Activated T-cell treated with anti-CD3 and anti-CD28 coated beads for 4 hours (primary cell): ENCODE data around the gene GCK.
"Not testable (repeated sequence)": the region's sequence is repeated elsewhere in the genome, so short reads cannot be mapped to it uniquely, and the experiment has no call there.

Experiments
- DNase-seq: peaks from one replicate; pipeline ENCODE4 v3.0.0-alpha.2; 2020

Gene GCK

DNA sequence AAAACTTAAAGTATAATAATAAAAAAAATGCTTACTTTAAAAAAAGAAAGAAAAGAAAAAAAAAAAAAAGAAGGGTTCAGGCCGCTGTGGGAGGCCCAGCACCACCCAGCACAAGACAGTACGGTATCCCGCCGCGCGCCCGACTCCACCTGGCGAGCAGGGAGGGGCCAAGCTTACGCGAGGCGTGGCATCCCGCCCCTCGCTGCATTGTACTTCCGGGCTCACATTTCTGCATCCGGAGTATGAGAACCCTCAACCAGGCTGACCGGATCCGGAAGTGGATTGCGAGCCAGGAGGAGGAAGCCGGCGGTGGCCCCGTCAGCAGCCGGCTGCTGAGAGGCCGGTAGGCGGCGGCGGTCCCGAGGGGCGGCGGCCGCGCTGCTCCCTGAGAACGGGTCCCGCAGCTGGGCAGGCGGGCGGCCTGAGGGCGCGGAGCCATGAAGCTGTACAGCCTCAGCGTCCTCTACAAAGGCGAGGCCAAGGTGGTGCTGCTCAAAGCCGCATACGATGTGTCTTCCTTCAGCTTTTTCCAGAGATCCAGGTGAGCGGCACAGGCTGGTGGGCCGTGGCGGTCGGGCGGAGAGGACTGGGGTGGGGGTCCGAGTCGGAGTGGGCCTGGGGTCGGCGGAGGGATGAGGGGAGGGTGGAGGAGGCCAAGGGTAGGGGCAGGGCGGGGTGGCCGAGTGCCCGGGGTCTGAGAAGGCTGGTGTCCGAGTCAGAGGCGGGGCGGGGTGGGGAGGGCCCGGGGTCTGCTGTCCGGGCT is 11.6 kb upstream of the GCK start, which contains the start of gene YKT6:
Gene YKT6 (plus strand): TSS at position 280 of the 763 bp plus-strand sequence. CDS start 158 bp downstream, at position 438.
- DNase-seq = peak; percentile 92

GRCh38 chr7:44200163-44200562 is 10.9 kb upstream of the GCK start:
- not testable (repeated sequence) for DNase-seq

GRCh38 chr7:44197474-44197873 is 8.2 kb upstream of the GCK start:
- DNase-seq = no peak

DNA sequence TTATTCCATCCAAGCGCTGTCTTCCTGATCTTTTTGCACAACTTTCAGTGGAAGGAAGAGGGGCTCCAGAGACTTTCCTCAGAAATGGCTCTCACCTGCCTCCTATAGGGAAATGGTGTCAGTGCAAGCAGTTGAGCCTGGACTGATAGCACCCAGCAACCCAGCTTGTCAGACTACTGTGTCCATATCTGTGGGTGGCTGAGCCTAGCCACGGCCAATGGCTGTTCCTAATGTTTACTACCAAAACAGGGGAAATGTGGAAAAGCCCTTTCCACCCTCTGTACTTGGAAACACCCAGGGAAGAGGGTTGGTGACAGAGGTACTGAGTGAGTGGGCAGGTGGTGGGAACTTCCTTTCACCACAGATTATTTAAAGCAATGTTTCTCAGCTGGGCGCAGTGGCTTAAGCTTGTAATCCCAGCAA is 7.2 kb upstream of the GCK start:
- peak; percentile 18 for DNase-seq

DNA sequence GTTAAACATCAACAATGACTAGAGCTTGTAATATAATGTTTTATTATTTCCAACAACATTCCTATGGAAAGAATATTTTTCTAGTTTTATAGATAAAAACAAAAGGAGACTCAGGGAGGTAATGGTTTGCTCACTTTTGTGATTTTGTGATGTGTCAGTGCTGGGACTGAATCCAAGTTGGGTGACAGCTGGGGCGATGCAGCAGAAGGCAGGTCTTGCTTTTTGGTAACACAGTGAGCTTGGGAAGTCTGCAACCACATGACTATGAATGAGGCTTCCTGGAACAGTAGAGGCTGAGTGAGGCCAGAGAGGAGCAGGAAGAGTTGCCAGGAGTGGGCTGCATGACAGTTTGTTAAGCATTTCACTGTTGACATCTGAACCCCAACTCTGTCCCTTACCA is 6.7 kb upstream of the GCK start:
- no peak for DNase-seq

DNA sequence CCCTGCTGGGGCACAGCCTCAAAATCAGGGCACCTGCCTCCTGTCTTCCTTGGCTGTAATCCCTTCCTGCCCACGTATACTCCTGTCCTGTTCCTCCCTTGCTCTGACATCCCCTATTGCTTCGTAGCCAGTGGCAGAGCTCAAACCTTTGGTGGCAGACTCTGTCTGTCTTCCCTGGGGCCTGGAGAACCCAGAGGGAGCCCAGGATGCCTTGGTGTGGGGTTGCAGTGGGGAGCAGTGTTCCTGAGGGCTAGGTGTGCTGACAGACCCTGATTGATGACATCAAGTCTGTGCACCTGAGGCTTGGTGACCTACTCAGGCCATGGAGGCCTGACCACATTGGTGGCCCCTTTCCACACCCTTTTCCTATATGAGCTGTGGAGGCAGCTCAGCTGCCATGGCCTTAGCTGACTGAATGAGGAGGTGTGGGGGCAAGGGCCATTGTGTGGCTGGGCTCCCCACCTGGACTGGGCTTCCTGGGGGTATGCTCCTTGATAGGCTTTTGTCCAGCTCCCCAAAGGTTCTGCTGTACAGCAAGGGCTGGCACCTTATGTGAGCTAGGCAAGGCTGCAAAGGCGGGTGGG is 5.4 kb upstream of the GCK start:
- no peak for DNase-seq

- DNase-seq = peak; percentile 27
Observed at GRCh38 chr7:44194069-44194468, 4.8 kb upstream of the GCK start.

GRCh38 chr7:44193011-44193802 is 4.0 kb upstream of the GCK start:
- no peak for DNase-seq

DNA sequence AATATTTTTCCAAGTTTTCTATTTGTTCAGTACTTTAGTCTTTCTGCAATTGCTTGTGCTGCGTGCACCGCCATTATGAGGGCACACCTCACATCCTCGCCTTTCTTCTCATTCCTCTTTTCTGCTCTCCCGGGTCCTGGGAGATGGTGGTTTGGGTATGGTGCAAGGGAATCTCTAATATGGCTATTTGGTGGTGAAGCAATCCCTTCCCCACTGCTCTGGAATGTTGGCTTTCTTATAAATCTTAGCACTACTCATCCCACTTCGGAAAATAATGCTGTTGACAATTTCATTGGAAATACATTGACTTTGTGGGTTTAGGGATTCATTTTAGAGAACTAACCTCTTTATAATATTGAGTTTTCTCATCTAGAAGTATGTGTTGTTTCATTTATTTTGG is 1.9 kb upstream of the GCK start:
- DNase-seq = no peak

DNA sequence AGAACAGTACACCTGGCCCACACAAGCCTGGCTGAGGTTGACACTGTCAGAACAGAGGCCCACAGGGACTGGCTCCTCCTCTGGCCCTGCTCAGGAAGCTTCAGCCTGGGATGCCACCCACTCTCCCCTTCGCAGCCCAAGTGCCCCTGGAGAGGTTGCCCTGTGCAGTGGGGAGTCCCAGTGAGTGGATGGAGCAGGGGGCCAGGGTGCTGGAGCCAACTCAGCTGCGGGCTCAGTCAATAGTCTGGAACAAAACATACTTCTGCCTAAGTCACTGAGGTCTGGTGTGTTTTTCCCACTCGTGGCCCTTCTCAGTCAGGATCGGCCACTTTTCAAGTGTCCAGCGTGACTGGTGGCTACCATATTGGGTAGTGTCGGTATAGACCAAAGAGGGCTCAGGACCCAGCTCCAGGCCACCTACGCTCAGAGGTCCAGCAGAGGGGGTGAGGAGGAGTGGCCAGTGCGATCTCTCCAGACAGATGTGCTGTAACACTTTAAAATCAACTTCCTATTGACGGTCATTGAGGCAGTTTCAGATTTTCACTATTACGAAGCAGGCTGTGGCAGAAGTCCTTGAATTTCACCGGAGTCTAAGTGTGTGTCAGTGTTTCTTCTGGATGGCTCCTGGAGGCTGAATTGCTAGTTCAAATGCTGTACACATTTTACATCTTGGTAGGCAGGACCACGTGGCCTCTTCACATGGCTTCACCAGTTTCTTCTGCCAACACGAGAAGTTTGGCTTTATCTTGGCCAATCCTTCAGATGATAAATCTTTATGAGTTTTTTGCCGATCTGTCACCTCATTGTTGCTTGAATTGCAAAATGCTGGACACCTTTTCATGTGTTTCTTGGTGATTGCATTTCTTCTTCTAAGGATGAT is 994 bp upstream of the GCK start:
- no peak for DNase-seq

DNA sequence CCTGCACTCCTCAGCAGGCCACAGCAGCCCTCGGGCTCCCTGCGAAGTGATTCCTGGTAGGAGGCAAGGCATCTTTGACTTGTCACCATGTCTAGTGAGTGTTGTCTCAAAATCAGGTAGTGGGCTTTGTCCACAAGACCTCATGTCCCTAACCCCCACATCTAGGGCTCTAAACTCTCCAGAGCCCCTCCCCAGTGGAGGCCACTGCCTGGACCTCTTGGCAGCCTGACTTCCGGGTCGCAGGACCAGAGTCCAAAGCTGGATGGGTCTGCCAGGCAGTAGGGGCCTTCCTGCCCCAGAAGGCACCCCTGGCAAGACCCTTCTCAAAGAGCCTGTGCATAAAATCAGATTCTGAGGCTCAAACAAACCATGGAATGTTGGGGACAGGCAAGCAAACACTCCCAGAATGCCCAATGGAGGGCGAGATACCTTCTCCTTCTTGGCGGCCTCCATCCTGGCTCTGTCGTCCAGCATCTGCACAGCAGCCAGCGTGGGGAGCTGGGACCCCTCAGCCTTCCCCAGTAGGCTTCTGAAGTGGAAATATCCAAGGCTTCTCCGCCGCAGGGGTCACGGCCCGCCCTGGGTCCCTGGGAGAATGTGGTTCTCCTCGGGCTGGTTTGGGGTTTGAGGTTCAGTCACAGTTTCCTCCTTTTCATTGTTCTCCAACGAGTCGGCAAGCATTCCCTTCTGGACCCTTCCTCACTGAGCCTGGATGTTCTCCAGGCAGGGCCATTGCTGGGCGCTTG is 586 bp downstream of the GCK start:
- DNase-seq = no peak

- DNase-seq = no peak
Observed at GRCh38 chr7:44187636-44188416, 1.4 kb downstream of the GCK start.

GRCh38 chr7:44186736-44187135 is 2.5 kb downstream of the GCK start:
- no peak for DNase-seq

GRCh38 chr7:44185729-44186128 is 3.5 kb downstream of the GCK start:
- no peak for DNase-seq

DNA sequence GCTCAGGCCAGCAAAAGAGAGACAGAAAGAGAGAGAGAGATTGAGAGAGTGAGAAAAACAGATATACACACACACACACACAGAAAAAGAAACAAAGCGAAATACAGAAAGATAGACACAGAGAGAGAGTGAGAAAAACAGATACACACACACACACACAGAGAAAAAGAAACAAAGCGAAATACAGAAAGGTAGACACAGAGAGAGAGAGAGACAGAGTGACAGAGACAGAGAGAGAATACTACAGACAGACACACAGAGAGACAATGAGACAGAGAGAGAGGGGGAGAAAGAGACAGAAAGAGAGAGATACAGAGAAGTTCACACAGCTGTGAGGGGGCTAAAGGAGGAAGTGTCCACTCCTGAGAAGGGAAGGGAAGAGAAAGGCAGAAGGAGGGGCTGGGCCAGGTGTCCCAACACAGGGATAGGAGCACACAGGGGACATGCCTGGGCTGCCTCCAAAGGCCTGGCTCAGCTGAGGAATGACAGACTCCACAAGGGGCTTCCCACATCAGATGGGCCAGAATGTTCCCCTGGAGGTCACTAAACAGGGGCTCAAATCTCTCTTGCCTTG is 4.3 kb downstream of the GCK start:
- no peak for DNase-seq

DNA sequence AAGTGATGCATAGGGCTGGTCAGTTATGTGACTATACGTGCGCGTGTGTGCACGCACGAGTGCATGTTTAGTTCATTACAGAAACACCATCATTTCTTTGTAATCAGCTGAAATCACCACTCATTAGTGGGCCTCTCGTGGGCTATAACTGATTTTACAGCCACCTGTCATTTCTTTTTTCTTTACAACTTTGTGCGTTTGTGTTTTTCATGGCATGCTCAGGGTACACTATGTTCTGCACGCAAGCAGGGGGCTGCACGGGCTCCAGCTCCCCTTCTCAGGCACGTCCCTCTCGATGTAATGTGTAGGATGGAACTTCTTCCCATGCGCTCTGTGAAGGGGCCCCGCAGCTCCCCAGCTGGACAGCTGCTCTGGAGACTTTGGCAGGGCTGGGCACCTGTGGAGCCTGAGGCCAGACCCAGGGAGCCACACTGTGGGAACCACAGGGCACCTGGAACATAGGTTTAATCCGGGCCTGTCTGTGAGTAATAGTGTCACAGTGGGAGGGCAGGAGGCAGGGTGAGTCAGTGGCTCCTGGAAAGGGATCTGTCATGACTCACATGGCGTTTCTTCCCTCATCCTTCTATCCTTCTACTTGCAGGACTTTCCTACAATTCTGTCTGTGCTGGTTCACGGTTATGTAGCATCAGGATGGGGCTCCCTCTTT is 4.9 kb downstream of the GCK start:
- no peak for DNase-seq

GRCh38 chr7:44183386-44183785 is 5.9 kb downstream of the GCK start:
- DNase-seq = no peak

DNA sequence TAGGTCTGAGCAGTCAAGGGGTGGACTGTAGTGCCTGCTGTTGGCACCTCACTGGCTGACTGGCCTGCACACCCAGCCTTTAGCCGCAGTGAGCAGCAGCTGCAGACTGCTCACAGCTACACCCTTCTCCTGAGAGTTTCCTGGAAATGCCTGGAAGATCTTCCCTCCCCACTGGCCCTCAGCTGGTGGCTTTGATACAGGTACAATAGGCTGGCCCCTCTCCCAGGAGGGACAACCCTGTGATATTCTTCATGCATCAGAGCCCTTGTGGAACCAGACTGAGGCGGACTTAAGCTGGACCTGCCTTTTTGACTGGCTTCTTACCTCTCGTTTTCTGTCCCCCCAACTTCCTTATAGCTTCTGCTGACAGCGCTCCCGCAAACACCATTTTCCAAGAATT is 6.4 kb downstream of the GCK start:
- no peak for DNase-seq

DNA sequence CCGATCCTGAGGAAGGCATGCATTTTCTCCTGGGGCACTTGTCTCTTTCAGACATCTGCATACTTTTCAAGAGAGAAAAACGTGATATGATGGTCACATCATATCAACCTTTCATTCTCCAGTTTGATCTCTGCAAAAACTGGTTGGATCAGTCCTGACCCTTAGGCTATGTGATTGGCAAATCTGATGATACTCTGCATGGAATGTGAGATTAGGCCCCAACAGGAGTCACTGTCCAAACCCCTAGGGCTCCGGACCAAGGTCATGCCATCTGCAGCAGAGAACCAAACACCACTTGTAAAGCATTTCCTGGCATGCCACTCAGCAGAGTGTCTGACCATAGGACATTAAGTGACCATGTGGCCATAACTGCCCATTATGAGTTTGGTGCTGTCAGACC is 8.6 kb downstream of the GCK start:
- DNase-seq = no peak

DNA sequence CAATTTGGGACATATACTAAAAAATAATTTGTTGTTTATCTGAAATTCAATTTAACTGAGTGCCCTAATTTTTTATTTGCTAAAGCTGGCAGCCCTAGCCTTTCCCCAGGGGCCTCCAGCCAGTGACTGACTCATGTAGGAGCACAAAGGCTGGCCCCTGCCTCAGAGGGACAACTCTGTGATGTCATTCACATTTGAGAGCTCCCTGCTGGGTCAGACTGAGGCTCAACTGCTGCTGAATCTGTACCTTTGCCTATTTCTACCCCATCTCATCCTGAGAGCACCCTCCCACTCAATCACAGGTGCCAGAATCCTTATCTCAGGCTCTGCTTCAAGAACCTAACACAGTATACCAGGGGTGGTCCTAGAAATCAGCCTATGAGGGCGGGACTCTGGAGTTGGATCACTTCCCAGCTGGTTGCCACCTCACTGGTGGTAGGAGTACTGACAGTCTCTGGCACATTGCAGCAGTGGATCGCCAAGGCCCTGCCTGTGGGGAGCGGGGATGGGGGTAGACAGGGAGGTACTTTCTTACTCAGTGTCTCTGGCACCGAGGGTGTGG is 11.6 kb downstream of the GCK start:
- DNase-seq = no peak
